HL-60 (cell line): ENCODE results near the gene SLC1A5.
A peak's percentile ranks its signal among the peaks of the same experiment; 100 is the strongest.

Experiments
- DNase-seq, 2 experiments: peaks; one replicate each; pipeline ENCODE4 v3.0.0-alpha.2; 2010 to 2020; ENCODE audit warnings: low read depth in 1 of 2, low spot score in 1 of 2
- H3K27ac ChIP-seq: fragments of 250-450 bp; sonication (Bioruptor Pico); replicated peaks from 2 replicates; pipeline ENCODE4 v1.5.1; 2020; ENCODE audit warnings: mild to moderate bottlenecking, moderate library complexity
- H3K27me3 ChIP-seq: fragments of 250-450 bp; sonication (Bioruptor Pico); 2 replicates; pipeline ENCODE4 v1.5.1; 2021; ENCODE audit warnings: mild to moderate bottlenecking, moderate library complexity; ENCODE audit not compliant: insufficient read depth, poor library complexity, severe bottlenecking
- H3K4me3 ChIP-seq: replicated peaks from 2 replicates; pipeline ENCODE4 v1.5.1; 2011; ENCODE audit warnings: mild to moderate bottlenecking, control low read depth, low read length; ENCODE audit not compliant: insufficient read depth
- GABPA ChIP-seq: IDR thresholded peaks from 2 replicates; pipeline ENCODE4 v1.6.1; 2012; ENCODE audit warnings: low read depth
- POLR2AphosphoS5 ChIP-seq: IDR thresholded peaks from 2 replicates; pipeline ENCODE4 v1.6.1; 2012; ENCODE audit warnings: low read depth
- SPI1 ChIP-seq: IDR thresholded peaks from 2 replicates; pipeline ENCODE4 v1.6.1; 2012; ENCODE audit warnings: low read depth, mild to moderate bottlenecking, borderline replicate concordance
- TF ChIP-seq, protein P1 (sequence below): IDR thresholded peaks from 2 replicates; pipeline ENCODE4 v1.6.1; 2012; ENCODE audit warnings: low read depth; ENCODE audit not compliant: insufficient replicate concordance
- TF ChIP-seq, protein P2 (sequence below): IDR thresholded peaks from one replicate; pipeline ENCODE4 v1.5.1; 2011; ENCODE audit warnings: low read length, control low read depth, inconsistent platforms; ENCODE audit not compliant: insufficient read depth

SLC1A5 gene

DNA sequence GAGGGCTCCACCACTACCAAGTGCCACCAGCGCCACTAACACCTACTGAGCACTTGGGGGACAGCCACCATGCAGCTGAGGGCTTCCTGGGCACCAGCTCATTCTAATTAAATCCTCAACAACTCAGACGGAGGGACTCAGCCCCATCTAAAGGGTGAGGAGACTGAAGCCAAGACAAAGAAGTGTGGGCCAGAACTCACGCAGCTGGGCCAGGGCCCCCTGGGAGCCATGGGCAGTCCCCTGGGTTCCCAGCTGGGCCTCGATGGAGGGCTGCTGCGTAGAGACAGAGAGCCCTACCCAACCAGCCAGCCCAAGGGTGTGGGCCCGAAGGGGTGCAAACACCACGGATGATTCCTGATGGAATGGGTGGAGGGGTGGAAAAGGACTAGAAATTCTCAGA, 58.7 kb downstream of the SLC1A5 start:
- TF ChIP-seq, protein P1, sequence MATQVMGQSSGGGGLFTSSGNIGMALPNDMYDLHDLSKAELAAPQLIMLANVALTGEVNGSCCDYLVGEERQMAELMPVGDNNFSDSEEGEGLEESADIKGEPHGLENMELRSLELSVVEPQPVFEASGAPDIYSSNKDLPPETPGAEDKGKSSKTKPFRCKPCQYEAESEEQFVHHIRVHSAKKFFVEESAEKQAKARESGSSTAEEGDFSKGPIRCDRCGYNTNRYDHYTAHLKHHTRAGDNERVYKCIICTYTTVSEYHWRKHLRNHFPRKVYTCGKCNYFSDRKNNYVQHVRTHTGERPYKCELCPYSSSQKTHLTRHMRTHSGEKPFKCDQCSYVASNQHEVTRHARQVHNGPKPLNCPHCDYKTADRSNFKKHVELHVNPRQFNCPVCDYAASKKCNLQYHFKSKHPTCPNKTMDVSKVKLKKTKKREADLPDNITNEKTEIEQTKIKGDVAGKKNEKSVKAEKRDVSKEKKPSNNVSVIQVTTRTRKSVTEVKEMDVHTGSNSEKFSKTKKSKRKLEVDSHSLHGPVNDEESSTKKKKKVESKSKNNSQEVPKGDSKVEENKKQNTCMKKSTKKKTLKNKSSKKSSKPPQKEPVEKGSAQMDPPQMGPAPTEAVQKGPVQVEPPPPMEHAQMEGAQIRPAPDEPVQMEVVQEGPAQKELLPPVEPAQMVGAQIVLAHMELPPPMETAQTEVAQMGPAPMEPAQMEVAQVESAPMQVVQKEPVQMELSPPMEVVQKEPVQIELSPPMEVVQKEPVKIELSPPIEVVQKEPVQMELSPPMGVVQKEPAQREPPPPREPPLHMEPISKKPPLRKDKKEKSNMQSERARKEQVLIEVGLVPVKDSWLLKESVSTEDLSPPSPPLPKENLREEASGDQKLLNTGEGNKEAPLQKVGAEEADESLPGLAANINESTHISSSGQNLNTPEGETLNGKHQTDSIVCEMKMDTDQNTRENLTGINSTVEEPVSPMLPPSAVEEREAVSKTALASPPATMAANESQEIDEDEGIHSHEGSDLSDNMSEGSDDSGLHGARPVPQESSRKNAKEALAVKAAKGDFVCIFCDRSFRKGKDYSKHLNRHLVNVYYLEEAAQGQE: no peak
- TF ChIP-seq, protein P2, sequence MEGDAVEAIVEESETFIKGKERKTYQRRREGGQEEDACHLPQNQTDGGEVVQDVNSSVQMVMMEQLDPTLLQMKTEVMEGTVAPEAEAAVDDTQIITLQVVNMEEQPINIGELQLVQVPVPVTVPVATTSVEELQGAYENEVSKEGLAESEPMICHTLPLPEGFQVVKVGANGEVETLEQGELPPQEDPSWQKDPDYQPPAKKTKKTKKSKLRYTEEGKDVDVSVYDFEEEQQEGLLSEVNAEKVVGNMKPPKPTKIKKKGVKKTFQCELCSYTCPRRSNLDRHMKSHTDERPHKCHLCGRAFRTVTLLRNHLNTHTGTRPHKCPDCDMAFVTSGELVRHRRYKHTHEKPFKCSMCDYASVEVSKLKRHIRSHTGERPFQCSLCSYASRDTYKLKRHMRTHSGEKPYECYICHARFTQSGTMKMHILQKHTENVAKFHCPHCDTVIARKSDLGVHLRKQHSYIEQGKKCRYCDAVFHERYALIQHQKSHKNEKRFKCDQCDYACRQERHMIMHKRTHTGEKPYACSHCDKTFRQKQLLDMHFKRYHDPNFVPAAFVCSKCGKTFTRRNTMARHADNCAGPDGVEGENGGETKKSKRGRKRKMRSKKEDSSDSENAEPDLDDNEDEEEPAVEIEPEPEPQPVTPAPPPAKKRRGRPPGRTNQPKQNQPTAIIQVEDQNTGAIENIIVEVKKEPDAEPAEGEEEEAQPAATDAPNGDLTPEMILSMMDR: no peak
- TF ChIP-seq GABPA: no peak
- no peak for TF ChIP-seq SPI1
- no peak for TF ChIP-seq POLR2AphosphoS5
- no peak overlapping the region for H3K27ac ChIP-seq
- DNase-seq: no peak
- H3K4me3 ChIP-seq: no peak overlapping the region
- no peaks in the 10 kb centered on the region for H3K27me3 ChIP-seq

DNA sequence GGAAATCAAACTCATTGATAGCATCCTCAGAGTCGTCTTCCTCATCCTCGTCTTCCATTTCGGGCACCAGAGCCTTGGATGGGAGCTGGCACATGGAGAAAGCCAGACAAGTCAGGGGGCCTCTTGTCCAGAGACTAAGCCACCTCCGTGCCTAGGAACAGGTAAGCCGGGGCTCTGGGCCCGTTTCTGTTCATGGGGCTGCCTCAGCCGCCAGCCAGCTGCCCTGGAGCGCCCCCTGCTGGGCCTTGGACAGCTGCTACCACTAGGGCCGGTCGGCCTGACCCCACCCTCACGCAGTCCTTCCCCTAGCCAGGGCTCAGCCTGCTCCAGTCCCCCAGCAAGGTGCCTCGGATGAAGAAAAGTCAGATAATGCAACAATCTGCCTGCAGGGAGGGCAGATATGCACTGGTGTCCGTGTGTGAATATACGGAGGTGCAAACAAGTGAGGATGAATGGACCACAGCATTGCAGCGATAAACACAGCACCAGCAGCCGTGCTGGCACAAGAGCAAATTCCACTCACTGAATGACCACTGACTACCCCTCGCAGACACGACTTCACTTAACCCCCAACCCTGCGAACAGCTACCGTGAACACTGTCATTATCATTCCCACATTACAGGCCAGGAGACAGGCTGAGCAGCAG, 59.6 kb downstream of the SLC1A5 start:
- TF ChIP-seq, protein P2: peak; percentile 89
- TF ChIP-seq GABPA: no peak
- H3K27me3 ChIP-seq: no peaks in the 10 kb centered on the region
- no peak overlapping the region for H3K4me3 ChIP-seq
- peak in 1 of 2 experiments; percentile 56 for DNase-seq
- no peak overlapping the region for H3K27ac ChIP-seq

DNA sequence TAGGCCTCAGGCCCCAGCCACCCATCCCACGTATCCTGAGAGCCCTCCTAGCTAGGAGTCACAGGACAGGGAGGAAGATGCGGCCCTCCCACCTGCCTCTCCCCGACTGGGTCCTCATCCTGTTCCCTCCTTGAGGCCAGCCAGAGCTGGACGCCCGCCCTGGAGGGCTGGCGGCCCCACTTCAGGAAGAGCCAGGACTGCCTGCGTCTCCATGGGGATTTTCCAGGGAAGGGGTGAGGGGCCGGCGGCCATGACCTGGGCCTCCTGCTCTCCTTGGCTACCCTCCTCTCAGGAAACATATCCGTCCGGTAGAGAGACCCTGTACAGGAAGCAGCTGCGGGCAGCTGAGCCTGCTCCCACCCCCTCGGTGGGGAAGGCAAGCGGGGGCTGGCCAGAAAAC, 60.2 kb downstream of the SLC1A5 start:
- TF ChIP-seq, protein P2: no peak
- no peak for TF ChIP-seq SPI1
- TF ChIP-seq POLR2AphosphoS5: no peak
- TF ChIP-seq, protein P1: no peak
- no peak for TF ChIP-seq GABPA
- H3K4me3 ChIP-seq: no peak overlapping the region
- DNase-seq: no peak
- no peak overlapping the region for H3K27ac ChIP-seq
- H3K27me3 ChIP-seq: no peaks in the 10 kb centered on the region

DNA sequence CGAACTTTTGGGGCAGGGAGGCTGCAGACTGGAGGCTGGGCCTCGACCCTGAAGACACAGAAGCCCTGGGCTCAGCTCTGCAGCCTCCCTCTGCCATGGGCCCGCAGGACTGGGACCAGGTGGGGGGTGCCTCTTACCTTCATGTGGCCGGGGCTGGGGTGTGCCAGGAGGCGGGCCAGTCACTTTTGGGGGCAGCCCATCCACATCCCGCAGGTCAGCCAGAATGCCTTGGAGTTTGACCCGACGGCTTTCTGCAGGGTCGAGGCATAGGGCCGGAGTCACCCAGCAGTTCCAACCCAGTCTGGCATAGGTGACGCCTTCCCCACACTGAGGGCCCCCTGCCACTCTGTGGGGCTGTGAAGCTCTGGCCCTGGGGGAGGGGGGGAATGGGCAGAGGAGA, 60.6 kb downstream of the SLC1A5 start:
- Histone ChIP-seq H3K4me3 (no peak overlapping the region), H3K27me3 (no peaks in the 10 kb centered on the region), H3K27ac (no peak overlapping the region)
- no peak for DNase-seq
- TF ChIP-seq GABPA (no peak), SPI1 (no peak), POLR2AphosphoS5 (no peak)
- TF ChIP-seq, protein P1: no peak
- TF ChIP-seq, protein P2: no peak
